Effector memory CD8-positive, alpha-beta T cell (primary cell): Measurements from ENCODE around the gene ZNF816.
A peak's percentile ranks its signal among the peaks of the same experiment; 100 is the strongest.
"Not testable (repeated sequence)": the region's sequence is repeated elsewhere in the genome, so short reads cannot be mapped to it uniquely, and the experiment has no call there.

Experiments
- ATAC-seq: fragments of 150-1000 bp; cut with Tn5 transposase; replicated peaks from 2 replicates; pipeline ENCODE4 v1.10.0; 2021; ENCODE audit warnings: mild to moderate bottlenecking, moderate library complexity
- DNase-seq, 3 experiments: peaks; one replicate each; pipeline ENCODE4 v3.0.0; 2021
- H3K27ac Mint-ChIP-seq, 2 donors: one replicate each; pipeline ENCODE4 v1.8.0; 2022; ENCODE audit warnings: mild to moderate bottlenecking in 2 of 2, mixed read lengths in 2 of 2, moderate library complexity in 2 of 2
- H3K27me3 Mint-ChIP-seq, 2 donors: one replicate each; pipeline ENCODE4 v1.8.0; 2022; ENCODE audit warnings: mixed read lengths in 2 of 2
- H3K36me3 Mint-ChIP-seq: one replicate; pipeline ENCODE4 v1.8.0; 2022; ENCODE audit warnings: mild to moderate bottlenecking, moderate library complexity, mixed read lengths; ENCODE audit not compliant: insufficient read depth
- H3K4me1 Mint-ChIP-seq, 2 donors: one replicate each; pipeline ENCODE4 v1.8.0; 2022; ENCODE audit warnings: low read depth in 2 of 2, mixed read lengths in 2 of 2
- H3K4me3 Mint-ChIP-seq, 2 donors: one replicate each; pipeline ENCODE4 v1.8.0; 2022; ENCODE audit warnings: mild to moderate bottlenecking in 2 of 2, mixed read lengths in 2 of 2, moderate library complexity in 2 of 2
- H3K9me3 Mint-ChIP-seq, 2 donors: one replicate each; pipeline ENCODE4 v1.8.0; 2022; ENCODE audit warnings: mixed read lengths in 2 of 2

Gene ZNF816

GRCh38 chr19:52936954-52937325 is 25.7 kb downstream of the ZNF816 start:
- Mint-ChIP-seq H3K27ac (peak overlapping the region in 1 of 2 donors; percentile 9), H3K4me3 (no peak overlapping the region), H3K4me1 (peaks cover 22 to 31% of the 10 kb centered on the region in 2 donors), H3K27me3 (no peaks in the 10 kb centered on the region), H3K36me3 (peaks cover 17% of the 10 kb centered on the region), H3K9me3 (no peaks in the 10 kb centered on the region)
- DNase-seq: no peak
- no peak for ATAC-seq

DNA sequence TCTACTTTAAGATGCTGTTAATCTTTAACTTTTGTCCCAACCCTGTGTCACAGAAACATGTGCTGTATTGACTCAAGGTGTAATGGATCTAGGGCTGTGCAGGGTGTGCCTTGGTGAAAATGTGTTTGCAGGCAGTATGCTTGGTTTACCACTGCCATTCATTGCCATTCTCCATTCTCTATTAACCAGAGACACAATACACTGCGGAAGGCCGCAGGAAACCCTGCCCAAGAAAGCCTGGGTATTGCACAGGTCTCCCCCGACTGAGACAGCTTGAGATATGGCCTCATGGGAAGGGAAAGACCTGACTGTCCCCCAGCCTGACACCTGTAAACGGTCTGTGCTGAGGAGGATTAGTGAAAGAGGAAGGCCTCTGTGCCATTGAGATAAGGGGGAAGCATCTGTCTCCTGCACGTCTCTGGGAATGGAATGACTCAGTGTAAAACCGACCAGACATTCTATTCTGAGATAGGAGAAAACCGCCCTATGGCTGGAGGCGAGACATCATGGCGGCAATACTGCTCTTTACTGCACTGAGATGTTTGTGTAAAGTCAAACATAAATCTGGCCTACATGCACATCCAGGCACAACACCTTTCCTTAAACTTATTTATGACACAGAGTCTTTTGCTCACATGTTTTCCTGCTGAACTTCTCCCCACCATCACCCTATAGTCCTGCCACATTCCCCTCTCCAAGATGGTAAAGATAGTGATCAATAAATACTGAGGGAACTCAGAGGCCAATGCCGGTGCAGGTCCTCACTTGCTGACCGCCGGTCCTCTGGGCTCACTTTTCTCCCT is 26.3 kb downstream of the ZNF816 start:
- no peak for ATAC-seq
- no peak overlapping the region for H3K4me3 Mint-ChIP-seq
- no peaks in the 10 kb centered on the region for H3K9me3 Mint-ChIP-seq
- H3K36me3 Mint-ChIP-seq: peaks cover 15% of the 10 kb centered on the region
- no peaks in the 10 kb centered on the region for H3K27me3 Mint-ChIP-seq
- H3K27ac Mint-ChIP-seq: peak overlapping the region in 1 of 2 donors; percentile 55
- peaks cover 16 to 25% of the 10 kb centered on the region in 2 donors for H3K4me1 Mint-ChIP-seq
- DNase-seq: no peak

GRCh38 chr19:52935434-52935833 is 27.2 kb downstream of the ZNF816 start:
- H3K27ac Mint-ChIP-seq: no peak overlapping the region

GRCh38 chr19:52924641-52925040 is 38.0 kb downstream of the ZNF816 start:
- H3K27me3 Mint-ChIP-seq, H3K9me3 Mint-ChIP-seq, ATAC-seq, DNase-seq, H3K4me3 Mint-ChIP-seq: not testable (repeated sequence)
- Mint-ChIP-seq H3K27ac (peak overlapping the region in 1 of 2 donors; percentile 16), H3K36me3 (peaks cover 29% of the 10 kb centered on the region), H3K4me1 (peaks cover 13 to 18% of the 10 kb centered on the region in 2 donors)

More at GRCh38 chr19:52935434-52935833, 27.2 kb downstream of the ZNF816 start:
- DNase-seq (no peak), ATAC-seq (no peak)
- no peaks in the 10 kb centered on the region for H3K9me3 Mint-ChIP-seq
- peaks cover 13 to 19% of the 10 kb centered on the region in 2 donors for H3K4me1 Mint-ChIP-seq
- peaks cover 18% of the 10 kb centered on the region for H3K36me3 Mint-ChIP-seq
- H3K27me3 Mint-ChIP-seq: no peaks in the 10 kb centered on the region
- no peak overlapping the region for H3K4me3 Mint-ChIP-seq

- peaks cover 23% of the 10 kb centered on the region for H3K36me3 Mint-ChIP-seq
- H3K27me3 Mint-ChIP-seq: no peaks in the 10 kb centered on the region
- H3K9me3 Mint-ChIP-seq: no peaks in the 10 kb centered on the region
- DNase-seq: no peak
- H3K4me3 Mint-ChIP-seq: peak overlapping the region; percentile 78 to 89
- no peak for ATAC-seq
- peak overlapping the region in 1 of 2 donors; percentile 16 for H3K27ac Mint-ChIP-seq
- H3K4me1 Mint-ChIP-seq: peaks cover 13 to 18% of the 10 kb centered on the region in 2 donors
Observed at GRCh38 chr19:52923778-52924593, 38.7 kb downstream of the ZNF816 start.

- ATAC-seq (peak; percentile 99), DNase-seq (peak; percentile 79 to 83 (median 80))
- Mint-ChIP-seq H3K4me1 (peaks cover 13 to 18% of the 10 kb centered on the region in 2 donors), H3K27ac (peak within 1 kb of the TSS; percentile 16 to 86), H3K9me3 (no peaks in the 10 kb centered on the region), H3K36me3 (peaks cover 16% of the 10 kb centered on the region), H3K27me3 (no peaks in the 10 kb centered on the region), H3K4me3 (peak within 1 kb of the TSS; percentile 78 to 89)
Observed at GRCh38 chr19:52922841-52923777, 39.6 kb downstream of the ZNF816 start, which contains the start of gene ZNF888. TSS of gene ZNF888 (minus strand) at chr19:52923428. CDS start at chr19:52917873, 5,555 bp downstream.

- Mint-ChIP-seq H3K9me3 (no peaks in the 10 kb centered on the region), H3K27me3 (no peaks in the 10 kb centered on the region), H3K4me3 (no peak overlapping the region), H3K27ac (no peak overlapping the region), H3K4me1 (peaks cover 14 to 16% of the 10 kb centered on the region in 2 donors), H3K36me3 (peaks cover 17% of the 10 kb centered on the region)
- DNase-seq: no peak
- ATAC-seq: no peak
Observed at GRCh38 chr19:52917531-52917930, 45.1 kb downstream of the ZNF816 start.

- DNase-seq (no peak), ATAC-seq (no peak)
- Mint-ChIP-seq H3K36me3 (peaks cover 33% of the 10 kb centered on the region), H3K27me3 (no peaks in the 10 kb centered on the region), H3K4me1 (no peaks in the 10 kb centered on the region), H3K27ac (no peak overlapping the region), H3K4me3 (no peak overlapping the region), H3K9me3 (peaks cover 7 to 20% of the 10 kb centered on the region in 2 donors)
Observed at GRCh38 chr19:52910648-52911047, 52.0 kb downstream of the ZNF816 start.

GRCh38 chr19:52904052-52904780 is 58.5 kb downstream of the ZNF816 start:
- Mint-ChIP-seq H3K9me3 (peaks cover 7 to 20% of the 10 kb centered on the region in 2 donors), H3K36me3 (peaks cover 10% of the 10 kb centered on the region)
- not testable (repeated sequence) for H3K27ac Mint-ChIP-seq, H3K4me1 Mint-ChIP-seq, H3K27me3 Mint-ChIP-seq, DNase-seq, H3K4me3 Mint-ChIP-seq, ATAC-seq

DNA sequence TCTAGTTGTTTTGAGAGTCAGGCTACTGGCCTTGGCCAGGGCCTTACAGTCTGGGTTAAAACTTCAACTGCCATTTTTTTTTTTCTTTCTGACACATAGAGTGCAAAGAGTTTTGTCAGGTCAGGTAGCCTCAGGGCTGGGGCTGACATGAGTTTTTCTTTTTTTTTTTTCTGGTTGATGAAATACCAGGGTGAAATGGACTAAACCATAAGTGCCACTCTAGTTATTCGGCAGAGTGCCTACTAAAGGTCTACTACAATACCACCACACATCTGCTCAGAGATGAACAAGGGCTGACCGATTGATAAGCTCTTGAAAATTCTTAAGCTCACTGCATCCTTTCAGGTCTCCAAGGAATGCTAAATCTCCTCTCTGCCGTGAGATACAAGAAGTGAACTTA is 60.8 kb downstream of the ZNF816 start:
- Mint-ChIP-seq H3K27me3 (no peaks in the 10 kb centered on the region), H3K4me3 (no peak overlapping the region), H3K4me1 (peaks cover 5 to 9% of the 10 kb centered on the region in 2 donors), H3K36me3 (no peaks in the 10 kb centered on the region), H3K27ac (no peak overlapping the region), H3K9me3 (peaks cover 5 to 9% of the 10 kb centered on the region in 2 donors)
- no peak for DNase-seq
- ATAC-seq: no peak
